GM12878 (cell line): ENCODE results near the gene SATL1. TPM values are rescaled to one million over a fixed set of nuclear protein-coding genes. Genes with fewer than 3 reads are reported as not detected.

Source experiments
- polyA plus RNA-seq, 11 experiments: library from polyadenylated mRNA; depleted of rRNA in 4 of 11; unstranded in 6 of 11; stranded (reverse) in 5 of 11; fragments of >200 nt; fragmentation: Nextera tagmentation in 4 of 11; fragmentation: Illumina TruSeq in 1 of 11; extraction: Ambion mirVana in 4 of 11; extraction: Trizol in 1 of 11; gene quantifications; 1 replicate in 1 of 11; 2 replicates in 10 of 11; pipeline versions ENCODE4 v1.2.1 to v1.2.3, GENCODE V29; 2011 to 2016; ENCODE audit warnings: inconsistent platforms in 2 of 11, missing spikeins in 2 of 11, low read depth in 1 of 11
- total RNA-seq, 4 experiments: library from RNA; depleted of rRNA in 3 of 4; stranded (reverse); fragments of >200 nt in 3 of 4; fragmentation: Illumina TruSeq in 1 of 4; extraction: Trizol in 1 of 4; gene quantifications; 2 replicates each; pipeline versions ENCODE4 v1.2.1 to v1.2.3, GENCODE V29; 2013 to 2021

SATL1 gene
- total and polyA plus RNA-seq, 10 of the 15 experiments (the other 5 are each of a cell fraction or from before 2014, with no cell fraction given), result 0.01 TPM; not detected in 9

Other genes starting within 250 kb of the SATL1 start
- 4.5 and 5.9 TPM in 2 replicates for gene APOOL, start 239.9 kb downstream of the SATL1 start, total RNA-seq (2014; rRNA removed)
- gene APOOL, start 239.9 kb downstream of the SATL1 start, total RNA-seq (2014; rRNA removed; fragmentation: Illumina TruSeq; extraction: Trizol), result 9.3 and 9.4 TPM in 2 replicates
- gene APOOL, start 239.9 kb downstream of the SATL1 start, total RNA-seq (2021), result 13.6 and 14.7 TPM in 2 replicates
- 9.6 and 12.5 TPM in 2 replicates for gene APOOL, start 239.9 kb downstream of the SATL1 start, polyA plus RNA-seq (2011; rRNA removed)
- gene APOOL, start 239.9 kb downstream of the SATL1 start, polyA plus RNA-seq (2014; fragmentation: Illumina TruSeq; extraction: Trizol), result 7.7 and 7.9 TPM in 2 replicates
- gene APOOL, start 239.9 kb downstream of the SATL1 start, polyA plus RNA-seq (2014; fragmentation: Nextera tagmentation; extraction: Ambion mirVana), result 1 to 10 TPM; 5.6 to 9.8 TPM
- gene APOOL, start 239.9 kb downstream of the SATL1 start, polyA plus RNA-seq (2014; rRNA removed), result 4.4 and 5.0 TPM in 2 replicates
- gene APOOL, start 239.9 kb downstream of the SATL1 start, polyA plus RNA-seq (2016; fragmentation: Nextera tagmentation; extraction: Ambion mirVana), result 1 to 10 TPM; 5.5 to 7.5 TPM
- 2.1 and 2.3 TPM in 2 replicates for gene ZNF711, start 212 bp upstream of the SATL1 start, total RNA-seq (2014; rRNA removed)
- 2.9 and 3.1 TPM in 2 replicates for gene ZNF711, start 212 bp upstream of the SATL1 start, total RNA-seq (2014; rRNA removed; fragmentation: Illumina TruSeq; extraction: Trizol)
- gene ZNF711, start 212 bp upstream of the SATL1 start, total RNA-seq (2021), result 2.0 TPM in 2 replicates
- 16.5 and 26.8 TPM in 2 replicates for gene ZNF711, start 212 bp upstream of the SATL1 start, polyA plus RNA-seq (2011; rRNA removed)
- 3.2 and 4.6 TPM in 2 replicates for gene ZNF711, start 212 bp upstream of the SATL1 start, polyA plus RNA-seq (2014; fragmentation: Illumina TruSeq; extraction: Trizol)
- 1 to 10 TPM in 1 of 2 experiments, under 1 TPM in 1; 1.00 to 1.4 TPM for gene ZNF711, start 212 bp upstream of the SATL1 start, polyA plus RNA-seq (2014; fragmentation: Nextera tagmentation; extraction: Ambion mirVana)
- gene ZNF711, start 212 bp upstream of the SATL1 start, polyA plus RNA-seq (2014; rRNA removed), result 2.0 and 3.1 TPM in 2 replicates
- 1 to 10 TPM; 2.6 to 3.8 TPM for gene ZNF711, start 212 bp upstream of the SATL1 start, polyA plus RNA-seq (2016; fragmentation: Nextera tagmentation; extraction: Ambion mirVana)
- 0.87 and 0.96 TPM in 2 replicates for gene POF1B, start 135.9 kb upstream of the SATL1 start, total RNA-seq (2014; rRNA removed)
- 1.1 TPM in 2 replicates for gene POF1B, start 135.9 kb upstream of the SATL1 start, total RNA-seq (2014; rRNA removed; fragmentation: Illumina TruSeq; extraction: Trizol)
- gene POF1B, start 135.9 kb upstream of the SATL1 start, total RNA-seq (2021), result 0.64 and 1.1 TPM in 2 replicates
- 13.5 and 19.7 TPM in 2 replicates for gene POF1B, start 135.9 kb upstream of the SATL1 start, polyA plus RNA-seq (2011; rRNA removed)
- gene POF1B, start 135.9 kb upstream of the SATL1 start, polyA plus RNA-seq (2014; fragmentation: Illumina TruSeq; extraction: Trizol), result 1.0 and 1.2 TPM in 2 replicates
- under 1 TPM; 0.14 to 0.27 TPM for gene POF1B, start 135.9 kb upstream of the SATL1 start, polyA plus RNA-seq (2014; fragmentation: Nextera tagmentation; extraction: Ambion mirVana)
- 0.41 and 0.48 TPM in 2 replicates for gene POF1B, start 135.9 kb upstream of the SATL1 start, polyA plus RNA-seq (2014; rRNA removed)
- 1 to 10 TPM in 1 of 2 experiments, under 1 TPM in 1; 0.86 to 1.0 TPM for gene POF1B, start 135.9 kb upstream of the SATL1 start, polyA plus RNA-seq (2016; fragmentation: Nextera tagmentation; extraction: Ambion mirVana)